Nephron (organoid): ENCODE results near the gene AKAP9.
A peak's percentile ranks its signal among the peaks of the same experiment; 100 is the strongest.

Experiments
- H3K27ac Mint-ChIP-seq, 3 experiments: 2 replicates each; pipeline ENCODE4 v1.8.0; 2020; ENCODE audit warnings: mixed read lengths in 3 of 3, mild to moderate bottlenecking in 2 of 3, moderate library complexity in 1 of 3
- H3K27me3 Mint-ChIP-seq: 2 replicates; pipeline ENCODE4 v1.8.0; 2021; ENCODE audit warnings: low read depth, mild to moderate bottlenecking, moderate library complexity, mixed read lengths
- H3K36me3 Mint-ChIP-seq: 2 replicates; pipeline ENCODE4 v1.8.0; 2020; ENCODE audit warnings: low read depth, mixed read lengths
- H3K4me1 Mint-ChIP-seq: 2 replicates; pipeline ENCODE4 v1.8.0; 2020; ENCODE audit warnings: mixed read lengths
- H3K4me3 Mint-ChIP-seq, 3 experiments: 2 replicates each; pipeline ENCODE4 v1.8.0; 2020; ENCODE audit warnings: mild to moderate bottlenecking in 3 of 3, mixed read lengths in 3 of 3, moderate library complexity in 2 of 3
- H3K9me3 Mint-ChIP-seq: 2 replicates; pipeline ENCODE4 v1.8.0; 2020; ENCODE audit warnings: mixed read lengths
- CTCF ChIP-seq, 3 experiments: fragments of 200-600 bp; sonication (generic); IDR thresholded peaks; one replicate each; pipeline ENCODE4 v1.5.0; 2021; ENCODE audit warnings: antibody characterized with exemption in 3 of 3; ENCODE audit not compliant: unreplicated experiment in 3 of 3

AKAP9 gene

GRCh38 chr7:92057375-92057774 is 116.7 kb downstream of the AKAP9 start:
- peak overlapping the region; percentile 67 to 82 (median 81) for H3K27ac Mint-ChIP-seq
- no peak for TF ChIP-seq CTCF (IDR thresholded peaks at IDR 0.05; ENCODE audit: unreplicated experiment in 3 of 3)
- no peaks in the 10 kb centered on the region for H3K27me3 Mint-ChIP-seq
- H3K4me1 Mint-ChIP-seq, result no peaks in the 10 kb centered on the region
- H3K9me3 Mint-ChIP-seq, result no peaks in the 10 kb centered on the region
- peaks cover 21% of the 10 kb centered on the region for H3K36me3 Mint-ChIP-seq
- peak overlapping the region in 1 of 3 experiments; percentile 22 for H3K4me3 Mint-ChIP-seq

DNA sequence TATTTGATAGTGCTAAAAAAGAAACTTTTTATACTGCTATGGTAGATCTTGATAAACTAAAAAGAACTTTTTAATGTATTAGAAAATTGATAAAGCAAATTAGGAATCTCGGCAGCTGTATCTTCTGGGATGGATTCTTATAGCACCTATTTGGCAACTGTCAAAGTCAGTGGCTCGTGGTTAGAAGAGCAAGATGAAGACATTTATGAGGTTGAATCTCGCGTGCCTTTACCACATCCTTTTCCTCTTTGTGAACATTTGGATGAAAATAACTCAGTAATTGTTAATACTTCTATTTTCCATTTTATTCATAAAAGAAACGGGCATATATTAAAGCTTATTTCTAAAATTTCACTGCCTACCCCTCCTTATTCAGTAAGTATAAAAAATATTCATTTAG is 117.4 kb downstream of the AKAP9 start:
- Mint-ChIP-seq H3K27me3 (no peaks in the 10 kb centered on the region), H3K27ac (peak overlapping the region in 2 of 3 experiments; percentile 81 to 82), H3K4me1 (no peaks in the 10 kb centered on the region), H3K4me3 (no peak overlapping the region), H3K36me3 (peaks cover 16% of the 10 kb centered on the region), H3K9me3 (no peaks in the 10 kb centered on the region)
- TF ChIP-seq CTCF (IDR thresholded peaks at IDR 0.05; ENCODE audit: unreplicated experiment in 3 of 3), result no peak

DNA sequence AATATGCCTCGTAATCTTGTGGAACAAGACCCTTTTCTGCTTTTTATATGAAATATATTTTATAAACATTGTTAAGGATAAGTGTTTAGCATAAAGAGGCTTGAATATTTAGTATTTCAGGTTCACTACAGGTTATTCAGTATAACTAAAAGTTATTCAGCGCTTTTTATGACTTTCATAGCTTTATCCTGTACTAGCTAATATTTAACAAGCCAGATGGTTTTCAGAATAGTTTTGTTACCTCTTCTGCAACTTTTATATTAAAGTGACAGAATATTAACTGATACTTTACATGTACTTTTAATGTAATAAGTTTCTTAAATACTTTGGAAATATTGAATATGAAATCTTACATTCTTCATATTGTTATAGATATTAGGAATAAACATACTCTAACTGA is 118.2 kb downstream of the AKAP9 start:
- TF ChIP-seq CTCF (IDR thresholded peaks at IDR 0.05; ENCODE audit: unreplicated experiment in 3 of 3), result no peak
- Mint-ChIP-seq H3K36me3 (peaks cover 14% of the 10 kb centered on the region), H3K4me1 (no peaks in the 10 kb centered on the region), H3K4me3 (no peak overlapping the region), H3K9me3 (no peaks in the 10 kb centered on the region), H3K27me3 (no peaks in the 10 kb centered on the region), H3K27ac (no peak overlapping the region)

- no peak overlapping the region for H3K27ac Mint-ChIP-seq
Observed at GRCh38 chr7:92061154-92061553, 120.5 kb downstream of the AKAP9 start.

DNA sequence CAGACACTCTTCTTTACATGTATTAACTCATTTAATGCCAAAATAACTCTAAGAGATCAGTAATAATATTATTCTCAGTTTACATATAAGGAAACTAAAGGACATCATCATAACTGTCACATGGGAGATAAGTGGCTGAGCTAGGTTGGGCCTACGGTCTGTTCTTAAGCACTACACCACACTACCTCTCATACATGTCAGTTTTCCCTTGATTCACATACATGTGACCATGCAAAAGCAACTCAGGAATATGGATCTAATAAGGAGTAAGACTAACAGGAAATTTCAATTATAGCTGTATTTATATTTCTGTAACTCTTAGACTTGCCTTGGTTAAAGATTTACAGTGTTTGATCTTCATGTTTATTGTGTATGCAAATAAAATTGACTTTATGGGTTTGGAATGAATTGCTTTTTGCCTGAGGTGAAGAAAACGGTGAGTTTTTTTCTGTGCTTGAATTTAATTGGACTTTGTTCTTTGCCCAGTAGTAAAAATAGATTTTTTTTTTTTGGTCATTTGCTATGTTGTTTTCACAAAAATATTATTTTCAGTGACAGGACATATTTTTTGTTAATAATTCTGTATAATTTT is 123.9 kb downstream of the AKAP9 start:
- Mint-ChIP-seq H3K9me3 (no peaks in the 10 kb centered on the region), H3K4me1 (no peaks in the 10 kb centered on the region), H3K36me3 (peaks cover 38% of the 10 kb centered on the region), H3K4me3 (no peak overlapping the region), H3K27ac (peak overlapping the region in 1 of 3 experiments; percentile 70), H3K27me3 (no peaks in the 10 kb centered on the region)
- TF ChIP-seq CTCF (IDR thresholded peaks at IDR 0.05; ENCODE audit: unreplicated experiment in 3 of 3), result no peak

More at GRCh38 chr7:92061154-92061553, 120.5 kb downstream of the AKAP9 start:
- Mint-ChIP-seq H3K27me3 (no peaks in the 10 kb centered on the region), H3K4me3 (no peak overlapping the region), H3K4me1 (no peaks in the 10 kb centered on the region), H3K9me3 (no peaks in the 10 kb centered on the region), H3K36me3 (peaks cover 18% of the 10 kb centered on the region)
- no peak for TF ChIP-seq CTCF (IDR thresholded peaks at IDR 0.05; ENCODE audit: unreplicated experiment in 3 of 3)

GRCh38 chr7:92071032-92071431 is 130.4 kb downstream of the AKAP9 start:
- Mint-ChIP-seq H3K4me3 (no peak overlapping the region), H3K9me3 (no peaks in the 10 kb centered on the region), H3K27me3 (no peaks in the 10 kb centered on the region), H3K36me3 (peaks cover 70% of the 10 kb centered on the region), H3K4me1 (no peaks in the 10 kb centered on the region), H3K27ac (no peak overlapping the region)
- TF ChIP-seq CTCF (IDR thresholded peaks at IDR 0.05; ENCODE audit: unreplicated experiment in 3 of 3), result no peak
